Type B pancreatic cell (in vitro differentiated cells): Measurements from ENCODE around the gene MARCHF2. TPM values are rescaled to one million over a fixed set of nuclear protein-coding genes. Genes with fewer than 3 reads are reported as not detected.
"Not testable (repeated sequence)": the region's sequence is repeated elsewhere in the genome, so short reads cannot be mapped to it uniquely, and the experiment has no call there.

Experiments used
- DNase-seq: peaks from one replicate; pipeline ENCODE4 v3.0.0; 2021; ENCODE audit warnings: mixed read lengths; ENCODE audit not compliant: unreplicated experiment; ENCODE audit errors: extremely low spot score
- H3K27ac Mint-ChIP-seq: 2 replicates; pipeline ENCODE4 v1.8.0; 2021; ENCODE audit warnings: mild to moderate bottlenecking, mixed read lengths
- H3K27me3 Mint-ChIP-seq: 2 replicates; pipeline ENCODE4 v1.8.0; 2021; ENCODE audit warnings: mixed read lengths
- H3K36me3 Mint-ChIP-seq: 2 replicates; pipeline ENCODE4 v1.8.0; 2021; ENCODE audit warnings: mixed read lengths
- H3K4me1 Mint-ChIP-seq: one replicate; pipeline ENCODE4 v1.8.0; 2021; ENCODE audit warnings: mixed read lengths; ENCODE audit not compliant: unreplicated experiment
- H3K4me3 Mint-ChIP-seq: 2 replicates; pipeline ENCODE4 v1.8.0; 2021; ENCODE audit warnings: mild to moderate bottlenecking, mixed read lengths
- H3K9me3 Mint-ChIP-seq: 2 replicates; pipeline ENCODE4 v1.8.0; 2021; ENCODE audit warnings: mixed read lengths
- total RNA-seq: library from RNA; stranded (reverse); gene quantifications from 2 replicates; pipeline ENCODE4 v1.2.1, GENCODE V29; 2021; ENCODE audit warnings: low replicate concordance
- TF ChIP-seq, protein P1 (sequence below): fragments of 200-600 bp; sonication (generic); conservative IDR thresholded peaks from 2 replicates; pipeline ENCODE4 v1.5.0; 2021; ENCODE audit warnings: antibody characterized with exemption, mild to moderate bottlenecking

MARCHF2 gene
- total RNA-seq, 1 donor from 2014 or later, result 15.5 TPM

DNA sequence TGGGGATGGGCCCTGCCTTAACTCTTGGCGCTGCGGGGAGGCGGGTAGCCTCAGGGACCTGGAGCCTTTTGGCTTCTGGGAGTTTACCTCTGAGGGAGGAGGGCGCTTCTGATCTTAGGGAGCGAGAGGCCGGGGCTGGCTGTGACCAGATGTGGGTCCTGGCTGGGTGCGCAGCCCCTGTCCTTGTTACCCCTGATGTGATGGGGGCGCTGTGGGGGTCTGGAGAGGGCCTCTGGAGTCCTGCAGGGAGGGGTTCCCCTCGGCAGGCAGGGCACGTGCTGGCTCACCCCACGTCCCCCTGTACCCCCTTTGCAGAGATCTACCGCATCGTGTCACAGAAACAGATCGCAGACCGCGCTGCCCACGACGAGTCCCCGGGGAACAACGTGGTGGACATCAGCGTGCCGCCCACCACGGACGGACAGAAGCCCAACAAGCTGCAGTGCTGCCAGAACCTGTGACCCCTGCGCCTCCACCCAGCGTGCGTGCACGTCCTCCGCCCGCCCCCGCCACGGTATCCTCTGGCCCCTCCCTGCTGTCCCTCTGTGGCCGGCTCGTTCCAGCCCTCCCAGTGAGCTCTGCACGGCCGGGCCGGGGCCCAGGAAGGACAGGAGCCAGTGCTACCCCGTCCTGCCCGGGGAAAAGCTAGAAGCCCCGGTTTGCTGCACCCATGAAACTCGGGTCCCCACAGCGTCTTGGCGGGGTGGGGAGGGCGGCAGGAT is 9.8 kb upstream of the MARCHF2 start:
- no peak overlapping the region for H3K27ac Mint-ChIP-seq
- no peaks in the 10 kb centered on the region for H3K27me3 Mint-ChIP-seq
- DNase-seq, result no peak
- TF ChIP-seq, protein P1, sequence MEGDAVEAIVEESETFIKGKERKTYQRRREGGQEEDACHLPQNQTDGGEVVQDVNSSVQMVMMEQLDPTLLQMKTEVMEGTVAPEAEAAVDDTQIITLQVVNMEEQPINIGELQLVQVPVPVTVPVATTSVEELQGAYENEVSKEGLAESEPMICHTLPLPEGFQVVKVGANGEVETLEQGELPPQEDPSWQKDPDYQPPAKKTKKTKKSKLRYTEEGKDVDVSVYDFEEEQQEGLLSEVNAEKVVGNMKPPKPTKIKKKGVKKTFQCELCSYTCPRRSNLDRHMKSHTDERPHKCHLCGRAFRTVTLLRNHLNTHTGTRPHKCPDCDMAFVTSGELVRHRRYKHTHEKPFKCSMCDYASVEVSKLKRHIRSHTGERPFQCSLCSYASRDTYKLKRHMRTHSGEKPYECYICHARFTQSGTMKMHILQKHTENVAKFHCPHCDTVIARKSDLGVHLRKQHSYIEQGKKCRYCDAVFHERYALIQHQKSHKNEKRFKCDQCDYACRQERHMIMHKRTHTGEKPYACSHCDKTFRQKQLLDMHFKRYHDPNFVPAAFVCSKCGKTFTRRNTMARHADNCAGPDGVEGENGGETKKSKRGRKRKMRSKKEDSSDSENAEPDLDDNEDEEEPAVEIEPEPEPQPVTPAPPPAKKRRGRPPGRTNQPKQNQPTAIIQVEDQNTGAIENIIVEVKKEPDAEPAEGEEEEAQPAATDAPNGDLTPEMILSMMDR, result no peak
- H3K4me3 Mint-ChIP-seq, result no peak overlapping the region
- H3K36me3 Mint-ChIP-seq, result peaks cover 6% of the 10 kb centered on the region
- H3K4me1 Mint-ChIP-seq, result no peaks in the 10 kb centered on the region
- H3K9me3 Mint-ChIP-seq, result no peaks in the 10 kb centered on the region

DNA sequence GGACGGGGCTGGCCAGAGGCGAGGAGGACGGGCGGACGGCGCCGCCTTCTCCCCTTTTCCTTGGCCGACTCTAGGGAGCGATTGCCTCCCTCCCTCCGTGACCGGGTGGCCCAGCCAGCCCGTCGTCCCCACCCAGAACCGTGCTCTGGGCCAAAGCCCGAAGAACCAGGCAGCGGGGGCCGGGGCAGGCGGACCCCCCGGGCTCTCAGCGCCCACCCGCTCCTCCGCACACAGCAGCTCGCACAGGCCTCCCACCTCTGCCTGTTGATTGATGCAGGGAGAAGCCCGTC is 9.3 kb upstream of the MARCHF2 start:
- Mint-ChIP-seq H3K27ac (no peak overlapping the region), H3K9me3 (no peaks in the 10 kb centered on the region), H3K4me3 (no peak overlapping the region), H3K27me3 (no peaks in the 10 kb centered on the region), H3K36me3 (peaks cover 6% of the 10 kb centered on the region), H3K4me1 (no peaks in the 10 kb centered on the region)
- no peak for DNase-seq
- TF ChIP-seq, protein P1, result no peak

DNA sequence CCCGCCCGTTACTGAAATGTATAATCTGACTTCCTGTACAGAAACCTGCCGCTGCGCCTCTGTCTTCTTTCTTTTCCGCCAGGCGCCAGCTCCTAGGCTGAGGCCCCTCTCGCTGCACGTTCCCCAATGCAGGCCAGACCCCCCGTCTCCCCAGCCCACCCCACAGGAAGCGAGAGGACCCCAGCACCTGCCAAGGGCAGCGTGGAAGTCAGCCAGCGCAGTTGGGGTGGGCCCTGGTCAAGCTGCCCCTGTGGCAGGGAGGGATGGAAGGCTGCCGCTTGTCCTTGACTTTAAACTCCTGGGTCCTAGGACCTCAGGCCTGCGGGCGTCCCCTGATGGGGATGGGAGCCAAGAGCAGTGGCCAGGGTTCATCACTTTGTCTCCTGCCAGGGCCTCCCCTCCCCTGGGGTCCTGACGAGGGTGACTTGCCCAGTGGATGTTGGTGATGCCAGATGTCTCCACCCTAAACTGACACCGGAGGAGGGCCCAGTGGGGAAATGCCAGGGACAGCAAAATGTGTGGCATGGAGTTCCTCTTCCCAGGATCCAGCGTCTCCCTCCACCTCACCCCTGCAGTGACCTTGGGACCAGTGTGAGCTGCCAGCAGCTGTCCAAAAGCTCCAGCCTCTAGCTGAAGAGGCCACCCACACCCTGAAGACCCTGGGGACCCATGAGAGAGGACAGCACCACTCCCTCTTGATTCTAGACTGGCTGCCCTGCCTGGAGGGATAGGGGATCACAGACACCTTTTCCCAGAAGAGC is 8.5 kb upstream of the MARCHF2 start:
- no peak for DNase-seq
- peaks cover 6% of the 10 kb centered on the region for H3K36me3 Mint-ChIP-seq

DNA sequence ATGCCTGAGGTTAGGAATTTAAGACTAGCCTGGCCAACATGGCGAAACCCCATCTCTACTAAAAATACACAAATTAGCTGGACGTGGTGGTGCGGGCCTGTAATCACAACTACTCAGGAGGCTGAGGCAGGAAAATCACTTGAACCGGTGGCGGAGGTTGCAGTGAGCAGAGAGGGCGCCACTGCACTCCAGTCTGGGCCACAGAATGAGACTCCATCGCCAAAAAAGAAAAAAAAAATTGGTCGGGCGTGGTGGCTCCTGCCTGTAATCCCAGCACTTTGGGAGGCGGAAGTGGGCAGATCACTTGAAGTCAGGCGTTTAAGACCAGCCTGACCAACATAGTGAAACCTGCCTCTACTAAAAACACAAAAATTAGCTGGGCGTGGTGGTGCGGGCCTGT is 2.4 kb upstream of the MARCHF2 start:
- not testable (repeated sequence) for H3K27ac Mint-ChIP-seq, H3K36me3 Mint-ChIP-seq, H3K4me3 Mint-ChIP-seq, H3K4me1 Mint-ChIP-seq, H3K27me3 Mint-ChIP-seq, H3K9me3 Mint-ChIP-seq, DNase-seq

More for the DNA sequence above, 8.5 kb upstream of the MARCHF2 start:
- Mint-ChIP-seq H3K27ac (no peak overlapping the region), H3K4me1 (no peaks in the 10 kb centered on the region), H3K4me3 (no peak overlapping the region), H3K9me3 (no peaks in the 10 kb centered on the region), H3K27me3 (no peaks in the 10 kb centered on the region)
- TF ChIP-seq, protein P1, result no peak

DNA sequence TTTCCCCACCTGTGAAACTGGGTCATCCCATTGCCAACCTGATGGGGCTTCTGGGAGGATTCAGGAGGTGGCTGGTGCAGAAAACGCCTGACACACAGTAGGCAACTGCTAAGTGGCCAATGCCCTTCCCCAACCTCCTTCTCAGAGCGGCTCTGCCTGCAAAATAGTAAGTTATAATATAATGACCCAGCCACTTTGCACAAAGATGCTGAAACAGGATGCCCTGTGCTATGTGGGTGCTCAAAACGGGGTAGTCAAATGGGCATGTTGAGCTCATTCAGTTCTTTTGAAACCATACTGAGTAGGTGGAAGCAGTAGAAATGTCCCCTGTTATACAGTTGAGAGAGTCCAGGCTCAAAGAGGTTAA is 507 bp downstream of the MARCHF2 start:
- TF ChIP-seq, protein P1, result no peak
- no peak overlapping the region for H3K27ac Mint-ChIP-seq
- peak overlapping the region; percentile 80 for H3K4me3 Mint-ChIP-seq
- no peaks in the 10 kb centered on the region for H3K36me3 Mint-ChIP-seq
- no peaks in the 10 kb centered on the region for H3K27me3 Mint-ChIP-seq
- no peak for DNase-seq
- H3K4me1 Mint-ChIP-seq, result peaks cover 5% of the 10 kb centered on the region
- no peaks in the 10 kb centered on the region for H3K9me3 Mint-ChIP-seq

DNA sequence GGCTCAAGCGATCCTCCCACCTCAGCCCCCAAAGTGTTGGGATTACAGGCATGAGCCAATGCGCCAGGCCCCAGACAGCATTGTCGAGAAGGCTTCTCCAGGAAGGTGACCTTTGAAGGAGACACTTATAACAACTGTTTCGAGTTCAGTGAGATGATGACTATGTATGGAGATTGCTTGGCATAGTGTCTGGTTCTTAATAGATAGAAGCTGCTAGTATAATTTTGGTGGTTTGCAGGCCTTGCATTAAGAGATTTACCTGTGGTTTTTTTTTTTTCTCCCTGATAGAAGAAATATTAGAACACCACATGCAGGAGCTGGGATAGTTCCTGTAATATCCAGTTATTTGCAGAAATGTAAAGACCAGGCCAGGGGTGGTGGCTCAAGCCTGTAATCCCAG is 3.7 kb downstream of the MARCHF2 start:
- TF ChIP-seq, protein P1, result no peak
- DNase-seq, result no peak
- Mint-ChIP-seq H3K27me3 (no peaks in the 10 kb centered on the region), H3K27ac (no peak overlapping the region), H3K4me1 (peaks cover 5% of the 10 kb centered on the region), H3K9me3 (no peaks in the 10 kb centered on the region), H3K4me3 (no peak overlapping the region), H3K36me3 (no peaks in the 10 kb centered on the region)
